Measurements from ENCODE around the gene COPS8. TPM values are rescaled to one million over a fixed set of nuclear protein-coding genes. Genes with fewer than 3 reads are reported as not detected.

COPS8 gene
- total RNA-seq, 1 donor from 2014 or later: 76.1 TPM

- H3K79me2 ChIP-seq (ENCODE audit: insufficient read depth, low read length): no peaks in the 10 kb centered on the region
- H4K20me1 ChIP-seq (ENCODE audit: insufficient read depth, low read length): no peaks in the 10 kb centered on the region
- no peaks in the 10 kb centered on the region for H3K4me1 ChIP-seq (ENCODE audit: insufficient read depth, low read length)
- H3K27ac ChIP-seq (ENCODE audit: low read depth, low read length): no peak overlapping the region
- H3K27me3 Mint-ChIP-seq (ENCODE audit: low read depth, unreplicated experiment): peaks cover 7% of the 10 kb centered on the region
- DNase-seq (ENCODE audit: low read depth): no peak
- H3K4me3 ChIP-seq (ENCODE audit: insufficient read depth, low read depth, low read length): no peak overlapping the region
- no peak overlapping the region for H3K4me2 ChIP-seq (ENCODE audit: low read length)
- no peak for TF ChIP-seq EZH2 (IDR thresholded peaks at IDR 0.05; ENCODE audit: insufficient read depth, low read length)
- TF ChIP-seq CTCF (IDR thresholded peaks at IDR 0.05; ENCODE audit: insufficient read depth, low read depth, low read length): no peak
- no peak overlapping the region for H3K9ac ChIP-seq (ENCODE audit: low read length)
- H3K27ac Mint-ChIP-seq (ENCODE audit: unreplicated experiment): no peak overlapping the region
- H3K4me3 Mint-ChIP-seq (ENCODE audit: unreplicated experiment): no peak overlapping the region
- peaks cover 3% of the 10 kb centered on the region for H3K4me1 Mint-ChIP-seq (ENCODE audit: low read depth, unreplicated experiment)
- H3K9me3 ChIP-seq (ENCODE audit: insufficient read depth, low read depth, low read length): no peaks in the 10 kb centered on the region
- no peaks in the 10 kb centered on the region for H3K36me3 ChIP-seq (ENCODE audit: insufficient read depth, low read length)
- H3K27me3 ChIP-seq (ENCODE audit: insufficient read depth, low read length): no peaks in the 10 kb centered on the region
- no peaks in the 10 kb centered on the region for H3K36me3 Mint-ChIP-seq (ENCODE audit: low read depth, unreplicated experiment)
- no peak overlapping the region for H2AFZ ChIP-seq (ENCODE audit: low read depth, low read length)
- peaks cover 13% of the 10 kb centered on the region for H3K9me3 Mint-ChIP-seq (ENCODE audit: unreplicated experiment)
- FAIRE-seq: no peak
Observed at GRCh38 chr2:237140689-237141285, 55.1 kb downstream of the COPS8 start.

- DNase-seq (ENCODE audit: low read depth): peak; percentile 85
- no peaks in the 10 kb centered on the region for H3K79me2 ChIP-seq (ENCODE audit: insufficient read depth, low read length)
- peaks cover 7% of the 10 kb centered on the region for H3K27me3 Mint-ChIP-seq (ENCODE audit: low read depth, unreplicated experiment)
Observed at GRCh38 chr2:237141571-237142051, 55.9 kb downstream of the COPS8 start.

More at GRCh38 chr2:237141571-237142051, 55.9 kb downstream of the COPS8 start:
- Mint-ChIP-seq H3K4me3 (ENCODE audit: unreplicated experiment) (no peak overlapping the region), H3K36me3 (ENCODE audit: low read depth, unreplicated experiment) (no peaks in the 10 kb centered on the region), H3K9me3 (ENCODE audit: unreplicated experiment) (peaks cover 19% of the 10 kb centered on the region), H3K4me1 (ENCODE audit: low read depth, unreplicated experiment) (peaks cover 3% of the 10 kb centered on the region), H3K27ac (ENCODE audit: unreplicated experiment) (peak overlapping the region; percentile 19)
- Histone ChIP-seq H3K4me2 (ENCODE audit: low read length) (no peak overlapping the region), H4K20me1 (ENCODE audit: insufficient read depth, low read length) (no peaks in the 10 kb centered on the region), H3K27me3 (ENCODE audit: insufficient read depth, low read length) (no peaks in the 10 kb centered on the region), H3K27ac (ENCODE audit: low read depth, low read length) (no peak overlapping the region), H3K36me3 (ENCODE audit: insufficient read depth, low read length) (no peaks in the 10 kb centered on the region), H2AFZ (ENCODE audit: low read depth, low read length) (no peak overlapping the region), H3K9me3 (ENCODE audit: insufficient read depth, low read depth, low read length) (no peaks in the 10 kb centered on the region), H3K4me3 (ENCODE audit: insufficient read depth, low read depth, low read length) (no peak overlapping the region), H3K4me1 (ENCODE audit: insufficient read depth, low read length) (no peaks in the 10 kb centered on the region), H3K9ac (ENCODE audit: low read length) (no peak overlapping the region)
- no peak for FAIRE-seq
- TF ChIP-seq EZH2 (IDR thresholded peaks at IDR 0.05; ENCODE audit: insufficient read depth, low read length) (no peak), CTCF (IDR thresholded peaks at IDR 0.05; ENCODE audit: insufficient read depth, low read depth, low read length) (no peak)
